ENCODE data around the gene WRAP53. TPM values are rescaled to one million over a fixed set of nuclear protein-coding genes. Genes with fewer than 3 reads are reported as not detected.

The WRAP53 gene
- total and polyA plus RNA-seq, 2 experiments from 2014 or later: 7.8 to 12.0 TPM

DNA sequence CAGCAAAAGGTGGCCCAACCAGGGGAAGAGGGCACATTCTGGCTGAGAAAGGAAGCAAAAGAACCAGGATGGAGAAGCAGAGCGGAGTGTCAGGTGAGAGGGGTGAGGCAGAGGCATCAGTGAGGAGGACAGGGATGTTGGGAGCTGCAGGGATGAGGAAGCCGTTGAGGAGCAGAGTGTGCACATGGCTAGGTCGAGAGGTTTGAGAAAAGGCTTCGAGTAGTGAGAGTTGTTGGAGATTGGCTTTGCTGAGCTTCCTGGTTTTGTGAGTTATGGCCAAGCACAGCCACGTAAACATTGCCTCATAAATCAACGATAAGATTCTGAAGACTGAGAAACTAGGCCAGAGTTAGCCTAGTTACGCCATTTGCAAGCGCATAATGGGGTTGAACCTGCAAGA is 56.1 kb downstream of the WRAP53 start:
- no peaks in the 10 kb centered on the region for H4K20me1 ChIP-seq (ENCODE audit: insufficient read depth, poor library complexity, severe bottlenecking)
- H2AFZ ChIP-seq: no peak overlapping the region
- H3K4me2 ChIP-seq: no peak overlapping the region
- WGBS (ENCODE audit: low lambda C conversion rate, missing lambda C conversion rate): 46% methylated on average over 8 of the region's 8 CpGs
- H3K27me3 ChIP-seq: peaks cover 2% of the 10 kb centered on the region
- no peak overlapping the region for H3K27ac ChIP-seq
- TF ChIP-seq EZH2phosphoT487 (IDR thresholded peaks at IDR 0.05; ENCODE audit: low read depth, severe bottlenecking, unreplicated experiment) (no peak), EZH2 (IDR thresholded peaks at IDR 0.05; ENCODE audit: borderline replicate concordance) (no peak)
- TF ChIP-seq, protein P1, sequence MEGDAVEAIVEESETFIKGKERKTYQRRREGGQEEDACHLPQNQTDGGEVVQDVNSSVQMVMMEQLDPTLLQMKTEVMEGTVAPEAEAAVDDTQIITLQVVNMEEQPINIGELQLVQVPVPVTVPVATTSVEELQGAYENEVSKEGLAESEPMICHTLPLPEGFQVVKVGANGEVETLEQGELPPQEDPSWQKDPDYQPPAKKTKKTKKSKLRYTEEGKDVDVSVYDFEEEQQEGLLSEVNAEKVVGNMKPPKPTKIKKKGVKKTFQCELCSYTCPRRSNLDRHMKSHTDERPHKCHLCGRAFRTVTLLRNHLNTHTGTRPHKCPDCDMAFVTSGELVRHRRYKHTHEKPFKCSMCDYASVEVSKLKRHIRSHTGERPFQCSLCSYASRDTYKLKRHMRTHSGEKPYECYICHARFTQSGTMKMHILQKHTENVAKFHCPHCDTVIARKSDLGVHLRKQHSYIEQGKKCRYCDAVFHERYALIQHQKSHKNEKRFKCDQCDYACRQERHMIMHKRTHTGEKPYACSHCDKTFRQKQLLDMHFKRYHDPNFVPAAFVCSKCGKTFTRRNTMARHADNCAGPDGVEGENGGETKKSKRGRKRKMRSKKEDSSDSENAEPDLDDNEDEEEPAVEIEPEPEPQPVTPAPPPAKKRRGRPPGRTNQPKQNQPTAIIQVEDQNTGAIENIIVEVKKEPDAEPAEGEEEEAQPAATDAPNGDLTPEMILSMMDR (IDR thresholded peaks at IDR 0.05; ENCODE audit: poor library complexity): no peak
- H3K4me1 ChIP-seq (ENCODE audit: insufficient read depth): peaks cover 24% of the 10 kb centered on the region
- no peaks in the 10 kb centered on the region for H3K9me3 ChIP-seq (ENCODE audit: low read depth)
- no peak overlapping the region for H3K4me3 ChIP-seq
- DNase-seq (ENCODE audit: low spot score): no peak
- no peaks in the 10 kb centered on the region for H3K9me2 ChIP-seq (replicated peaks; ENCODE audit: insufficient read depth)
- no peaks in the 10 kb centered on the region for H3K79me2 ChIP-seq
- no peaks in the 10 kb centered on the region for H3K36me3 ChIP-seq (replicated peaks; ENCODE audit: insufficient read depth, low read depth)

DNA sequence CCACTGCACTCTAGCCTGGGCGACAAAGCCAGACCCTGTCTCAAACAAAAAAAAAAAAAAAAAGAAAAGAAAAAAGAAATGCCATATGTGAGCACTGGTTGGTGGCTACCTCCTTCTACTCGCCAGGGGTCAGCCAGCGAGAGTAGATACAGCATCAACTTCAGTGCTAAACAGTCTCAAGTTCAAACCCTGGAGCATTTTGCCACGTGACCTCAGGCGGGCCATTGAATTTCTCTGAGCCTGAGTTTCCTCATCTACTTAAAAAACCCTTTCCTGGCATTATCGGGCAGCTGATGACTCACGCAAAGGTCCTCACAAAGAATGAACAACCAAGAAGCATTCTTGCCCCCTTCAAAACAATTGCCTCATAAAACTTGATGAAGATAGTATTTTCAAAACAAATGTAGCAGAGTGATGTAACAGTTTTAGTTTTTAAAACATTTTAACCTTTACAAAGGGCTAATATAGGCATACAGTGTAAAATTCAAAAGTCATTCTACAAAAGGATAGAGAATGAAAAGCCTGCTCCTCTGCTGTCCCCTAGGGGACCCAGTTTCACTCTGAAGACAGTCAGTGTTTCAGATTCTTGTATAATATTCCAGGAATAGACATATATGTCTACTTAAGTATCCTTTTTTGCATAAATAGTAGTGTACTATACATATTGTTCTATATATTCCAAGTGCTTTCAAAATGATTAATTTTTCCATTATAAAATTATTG is 57.6 kb downstream of the WRAP53 start:
- Histone ChIP-seq H4K20me1 (ENCODE audit: insufficient read depth, poor library complexity, severe bottlenecking) (no peaks in the 10 kb centered on the region), H3K9me3 (ENCODE audit: low read depth) (no peaks in the 10 kb centered on the region), H3K27ac (peak overlapping the region; percentile 38), H3K36me3 (replicated peaks; ENCODE audit: insufficient read depth, low read depth) (no peaks in the 10 kb centered on the region), H3K4me2 (peak overlapping the region; percentile 2), H3K79me2 (no peaks in the 10 kb centered on the region), H3K27me3 (no peaks in the 10 kb centered on the region), H3K4me3 (no peak overlapping the region), H2AFZ (no peak overlapping the region), H3K4me1 (ENCODE audit: insufficient read depth) (peaks cover 24% of the 10 kb centered on the region), H3K9me2 (replicated peaks; ENCODE audit: insufficient read depth) (no peaks in the 10 kb centered on the region)
- DNase-seq (ENCODE audit: low spot score): peak; percentile 82
- 27% methylated on average over 7 of the region's 7 CpGs for WGBS (ENCODE audit: low lambda C conversion rate, missing lambda C conversion rate)
- TF ChIP-seq, protein P1 (IDR thresholded peaks at IDR 0.05; ENCODE audit: poor library complexity): no peak
- TF ChIP-seq EZH2phosphoT487 (IDR thresholded peaks at IDR 0.05; ENCODE audit: low read depth, severe bottlenecking, unreplicated experiment) (no peak), EZH2 (IDR thresholded peaks at IDR 0.05; ENCODE audit: borderline replicate concordance) (no peak)

DNA sequence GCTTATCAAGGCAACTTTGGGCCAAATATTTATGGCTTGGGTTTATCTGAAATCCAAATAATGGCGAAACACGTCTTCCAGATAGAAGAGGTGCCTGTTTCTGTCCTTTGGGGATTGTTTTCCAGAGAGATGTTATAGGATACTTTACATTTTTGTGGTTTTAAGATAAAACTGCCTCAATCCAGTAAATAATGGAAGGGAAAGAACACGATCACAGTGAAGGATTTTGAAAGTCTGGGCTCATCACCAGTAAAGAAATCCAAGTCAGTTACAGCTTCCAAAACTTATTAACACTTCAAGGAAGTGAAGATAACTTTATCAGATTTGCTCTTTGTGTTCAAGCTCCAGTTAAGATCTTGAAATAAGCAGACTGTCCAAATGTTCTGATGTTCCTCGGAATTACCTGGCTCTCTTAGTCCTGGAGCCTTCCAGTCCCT is 59.4 kb downstream of the WRAP53 start:
- no peak overlapping the region for H2AFZ ChIP-seq
- no peak for DNase-seq (ENCODE audit: low spot score)
- peak overlapping the region; percentile 81 for H3K27ac ChIP-seq
- peak overlapping the region; percentile 55 for H3K4me2 ChIP-seq
- no peaks in the 10 kb centered on the region for H3K79me2 ChIP-seq
- no peaks in the 10 kb centered on the region for H3K27me3 ChIP-seq
- under 1% methylated on average over 4 of the region's 4 CpGs for WGBS (ENCODE audit: low lambda C conversion rate, missing lambda C conversion rate)
- H3K36me3 ChIP-seq (replicated peaks; ENCODE audit: insufficient read depth, low read depth): no peaks in the 10 kb centered on the region
- peaks cover 24% of the 10 kb centered on the region for H3K4me1 ChIP-seq (ENCODE audit: insufficient read depth)
- H3K9me3 ChIP-seq (ENCODE audit: low read depth): no peaks in the 10 kb centered on the region
- H3K4me3 ChIP-seq: no peak overlapping the region
- no peaks in the 10 kb centered on the region for H4K20me1 ChIP-seq (ENCODE audit: insufficient read depth, poor library complexity, severe bottlenecking)
- no peak for TF ChIP-seq EZH2 (IDR thresholded peaks at IDR 0.05; ENCODE audit: borderline replicate concordance)
- TF ChIP-seq, protein P1 (IDR thresholded peaks at IDR 0.05; ENCODE audit: poor library complexity): no peak
- no peak for TF ChIP-seq EZH2phosphoT487 (IDR thresholded peaks at IDR 0.05; ENCODE audit: low read depth, severe bottlenecking, unreplicated experiment)
- H3K9me2 ChIP-seq (replicated peaks; ENCODE audit: insufficient read depth): no peaks in the 10 kb centered on the region

All from hepatocyte (in vitro differentiated cells).